HS-27A (cell line): Measurements from ENCODE around the gene FAM228A.

ENCODE experiments used
- DNase-seq: peaks from one replicate; pipeline ENCODE4 v3.0.0-alpha.2; 2012; ENCODE audit warnings: low read depth, missing footprints

Gene FAM228A

DNA sequence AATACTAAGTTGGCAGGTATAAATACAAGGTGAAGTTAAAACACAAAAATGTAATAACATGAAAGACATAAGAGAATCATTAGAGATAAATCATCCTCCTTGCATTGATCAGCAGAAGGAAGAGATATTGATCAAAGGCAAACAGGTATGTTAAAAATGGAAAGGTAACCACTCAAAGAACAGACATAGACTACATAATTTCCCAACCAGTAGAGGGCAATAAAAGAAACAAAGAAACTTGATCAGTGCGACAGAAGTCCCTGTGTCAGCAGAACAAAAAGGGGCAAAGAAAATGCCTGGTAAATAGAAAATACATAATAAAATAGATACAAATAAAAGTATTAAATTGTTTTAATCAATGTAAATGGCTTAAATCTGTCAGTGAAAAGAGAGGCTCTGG lies 53.6 kb downstream of the FAM228A start:
- no peak for DNase-seq

DNA sequence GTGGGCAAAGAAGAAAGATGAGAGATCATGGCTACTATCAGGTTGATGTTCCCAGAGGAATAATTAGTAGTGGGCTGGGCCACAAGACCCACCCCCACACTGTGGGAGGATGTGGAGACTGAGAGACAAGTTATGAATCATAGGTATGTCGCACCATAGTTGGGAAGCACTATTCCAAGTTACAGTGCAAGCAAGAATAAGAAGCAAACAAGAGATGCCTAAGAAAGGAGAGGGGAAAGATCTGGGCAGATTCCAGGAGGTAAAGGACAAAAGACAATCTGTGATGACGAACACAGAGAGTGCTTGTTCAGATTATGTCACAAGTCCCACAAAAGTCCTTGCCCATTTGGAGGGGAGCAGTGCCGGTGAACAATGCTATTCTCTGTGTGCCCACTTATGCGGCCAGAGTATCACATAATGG lies 56.6 kb downstream of the FAM228A start:
- no peak for DNase-seq

GRCh38 chr2:24233321-24233720 lies 58.5 kb downstream of the FAM228A start:
- no peak for DNase-seq

GRCh38 chr2:24237313-24237712 lies 62.5 kb downstream of the FAM228A start:
- DNase-seq, result no peak

DNA sequence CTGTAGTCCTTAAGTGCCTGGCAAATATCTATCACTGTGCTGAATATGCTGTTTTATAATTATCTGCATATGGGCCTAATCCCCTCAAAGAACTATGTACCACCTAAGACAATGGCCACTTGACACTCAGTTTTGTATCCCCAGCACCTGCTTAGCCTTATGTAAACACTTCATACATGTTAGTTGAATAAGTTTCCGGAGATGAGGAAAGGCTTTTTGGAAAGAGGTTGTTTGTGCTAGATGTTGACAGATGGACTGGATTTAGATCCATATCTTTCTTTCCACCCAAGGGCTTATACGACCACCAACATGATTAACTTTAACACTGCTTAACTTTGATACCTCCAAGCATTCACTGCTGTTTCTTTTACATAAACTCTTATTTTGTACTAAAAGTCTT lies 63.3 kb downstream of the FAM228A start:
- no peak for DNase-seq

GRCh38 chr2:24239553-24239952 lies 64.7 kb downstream of the FAM228A start:
- no peak for DNase-seq
